ENCODE results near the gene AIPL1.

- TF ChIP-seq ZNF24 (IDR thresholded peaks at IDR 0.05) (no peak), SREBF1 (IDR thresholded peaks at IDR 0.05; ENCODE audit: low read length) (no peak), HCFC1 (IDR thresholded peaks at IDR 0.05; ENCODE audit: low read length) (no peak)
Observed at GRCh38 chr17:6482105-6482455, 47.2 kb upstream of the AIPL1 start.
